ENCODE data around the gene PLPP4.

Gene PLPP4

DNA sequence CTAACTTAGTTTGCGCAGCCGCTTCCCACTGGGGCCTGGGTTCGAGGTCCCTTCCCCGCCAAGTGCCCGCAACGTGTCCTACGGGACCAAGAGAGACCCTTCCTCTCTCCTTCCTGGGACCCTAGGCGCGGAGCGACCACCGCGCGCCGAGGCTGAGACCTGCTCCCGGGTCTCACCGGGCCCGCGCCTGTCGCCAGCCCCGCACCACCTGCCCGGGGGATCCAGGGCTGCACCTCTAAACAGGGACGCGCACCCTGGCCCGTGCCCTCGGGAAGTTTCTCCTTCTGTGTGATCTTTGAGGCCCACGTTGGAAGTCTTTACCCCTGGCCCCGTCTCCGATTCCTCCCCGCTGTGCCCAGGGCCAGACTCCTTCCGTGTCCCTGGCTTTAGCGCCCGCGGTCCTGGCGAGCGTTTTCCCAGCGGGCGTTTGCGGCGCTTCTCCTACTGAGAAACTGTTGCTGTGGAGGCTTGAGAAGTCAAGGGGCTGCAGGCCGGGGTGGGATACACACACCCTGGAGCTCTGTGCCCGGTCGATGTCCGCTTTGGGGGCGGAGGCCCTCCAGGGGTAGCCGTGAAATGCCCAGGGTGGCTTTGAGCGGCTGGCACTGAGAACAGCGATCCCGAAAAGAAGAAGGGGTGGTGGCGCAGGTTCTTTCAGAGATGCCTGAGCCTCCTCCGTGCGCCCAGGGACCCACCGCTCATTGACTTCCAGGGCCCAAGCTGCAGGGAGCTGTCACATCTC lies 575 bp downstream of the PLPP4 start:
- no peak for DNase-seq

- DNase-seq = no peak
These were observed 1.4 kb downstream of the PLPP4 start for GRCh38 chr10:120458432-120458831.

GRCh38 chr10:120459185-120459584 lies 2.2 kb downstream of the PLPP4 start:
- DNase-seq = no peak

GRCh38 chr10:120460186-120460585 lies 3.2 kb downstream of the PLPP4 start:
- no peak for DNase-seq

GRCh38 chr10:120460776-120461175 lies 3.7 kb downstream of the PLPP4 start:
- DNase-seq = no peak

DNA sequence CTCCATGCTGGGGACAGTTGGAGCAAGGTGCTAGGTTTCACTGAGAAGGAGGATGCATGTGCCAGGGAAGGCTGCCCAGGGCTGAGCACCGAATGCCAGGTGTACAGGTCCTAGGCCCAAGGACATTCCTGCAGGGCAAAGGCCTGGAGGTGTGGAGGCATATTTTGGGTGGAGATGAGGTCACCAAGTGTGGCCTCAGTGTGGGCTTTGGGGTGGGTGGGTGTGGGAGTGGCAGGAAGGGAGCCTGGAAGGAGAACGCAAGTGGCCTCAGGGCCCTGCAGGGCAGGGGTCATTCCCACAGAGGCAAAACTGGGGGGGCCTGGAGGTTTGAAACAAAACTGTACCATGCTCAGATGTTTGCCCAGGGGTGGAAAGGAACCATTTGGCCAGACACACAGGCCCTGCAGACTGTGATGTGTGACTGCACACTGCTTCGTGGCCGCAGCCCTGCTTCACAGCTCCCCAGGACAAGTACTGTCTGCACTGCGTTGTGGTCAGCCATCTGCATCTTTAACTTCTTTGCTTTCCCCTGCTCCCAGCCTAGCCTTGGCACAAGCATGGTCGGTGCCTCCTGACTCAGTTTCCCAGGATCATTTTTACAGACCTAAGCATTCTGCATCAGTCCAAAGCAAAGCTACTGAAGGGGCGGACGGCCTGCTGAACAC lies 5.1 kb downstream of the PLPP4 start:
- no peak for DNase-seq

GRCh38 chr10:120465138-120465537 lies 8.1 kb downstream of the PLPP4 start:
- DNase-seq = no peak

DNA sequence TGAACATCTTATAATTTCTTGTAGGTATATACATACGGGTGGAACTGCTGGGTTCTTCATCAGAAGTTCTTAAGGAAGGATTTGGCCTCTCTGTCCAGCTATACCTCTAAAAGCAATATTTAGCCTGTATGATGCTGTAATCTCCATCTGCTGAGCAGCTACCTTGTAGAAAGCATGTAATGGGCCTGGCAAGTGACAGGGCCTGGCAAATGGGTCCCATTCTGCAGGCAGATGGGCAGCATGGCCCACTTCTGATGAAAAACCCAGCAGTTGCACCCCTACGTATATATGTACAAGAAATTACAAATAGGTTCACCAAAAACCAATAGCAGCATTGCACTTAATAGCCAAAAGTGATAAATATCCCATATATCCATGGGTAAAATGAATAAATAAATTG lies 9.0 kb downstream of the PLPP4 start:
- no peak for DNase-seq

GRCh38 chr10:120473593-120473992 lies 16.6 kb downstream of the PLPP4 start:
- DNase-seq = no peak

- no peak for DNase-seq
These were observed 17.9 kb downstream of the PLPP4 start for GRCh38 chr10:120474956-120475355.

- no peak for DNase-seq
These were observed 19.1 kb downstream of the PLPP4 start for GRCh38 chr10:120475844-120476791.

- no peak for DNase-seq
These were observed 20.2 kb downstream of the PLPP4 start for GRCh38 chr10:120477021-120477742.

- DNase-seq = no peak
These were observed 20.7 kb downstream of the PLPP4 start for GRCh38 chr10:120477743-120478141.

DNA sequence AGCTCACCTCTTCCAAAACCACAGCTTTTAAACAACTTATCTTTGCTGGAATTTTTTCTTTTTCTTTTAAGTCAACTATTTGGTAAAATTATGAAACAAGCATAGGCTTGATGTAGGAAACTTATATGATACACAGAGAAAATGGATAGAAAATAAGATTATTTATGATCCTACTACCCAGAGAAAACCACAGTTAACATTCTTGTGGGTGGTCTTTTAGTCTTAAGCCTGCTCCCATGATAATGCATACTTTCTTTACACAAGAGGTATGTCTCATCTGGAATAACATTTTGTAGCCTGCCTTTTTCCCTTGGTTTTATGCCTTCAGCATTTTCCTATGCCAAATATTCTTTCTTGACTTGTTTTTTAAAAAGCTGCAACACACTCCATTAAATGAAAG lies 21.4 kb downstream of the PLPP4 start:
- DNase-seq = no peak

DNA sequence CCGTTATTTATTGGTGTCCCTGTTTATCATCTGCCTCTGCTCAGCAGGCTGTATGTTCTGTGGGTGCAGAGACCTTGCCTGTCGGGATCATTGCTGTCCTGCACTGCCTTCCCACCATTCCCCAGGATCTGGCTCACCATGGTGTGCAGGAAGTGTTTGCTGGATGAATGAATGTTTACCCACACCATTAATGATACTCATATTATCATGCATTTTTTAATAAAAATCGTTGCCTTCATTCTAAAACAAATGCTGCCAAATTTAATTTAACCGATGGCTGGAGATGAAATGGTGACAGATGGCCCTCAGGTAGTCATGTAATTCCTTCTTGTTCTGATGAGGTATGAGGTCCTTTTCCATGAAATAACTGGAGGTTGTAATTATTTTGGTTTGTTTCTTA lies 22.5 kb downstream of the PLPP4 start:
- DNase-seq = no peak

GRCh38 chr10:120480065-120480600 lies 23.1 kb downstream of the PLPP4 start:
- DNase-seq = no peak

DNA sequence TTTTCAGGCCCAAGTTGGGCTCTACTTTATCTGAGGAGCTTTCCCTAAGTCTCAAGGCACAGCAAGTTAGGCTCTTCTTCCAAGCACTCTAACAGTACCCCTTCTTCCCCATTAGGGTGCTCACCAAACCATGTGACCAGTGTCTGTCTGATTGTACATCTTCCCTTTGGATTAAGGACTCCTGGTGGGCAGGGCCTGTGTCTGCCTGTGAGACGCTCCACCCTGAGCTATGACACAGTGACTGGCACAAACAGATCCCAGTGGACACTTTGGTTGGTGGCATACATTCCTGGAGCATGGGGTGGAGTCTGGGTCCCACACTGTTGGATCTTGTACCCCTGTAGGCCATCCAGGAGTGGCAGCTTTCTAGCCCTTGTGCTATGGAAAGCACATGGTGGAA lies 23.8 kb downstream of the PLPP4 start:
- no peak for DNase-seq

GRCh38 chr10:120483006-120483405 lies 26.0 kb downstream of the PLPP4 start:
- no peak for DNase-seq

DNA sequence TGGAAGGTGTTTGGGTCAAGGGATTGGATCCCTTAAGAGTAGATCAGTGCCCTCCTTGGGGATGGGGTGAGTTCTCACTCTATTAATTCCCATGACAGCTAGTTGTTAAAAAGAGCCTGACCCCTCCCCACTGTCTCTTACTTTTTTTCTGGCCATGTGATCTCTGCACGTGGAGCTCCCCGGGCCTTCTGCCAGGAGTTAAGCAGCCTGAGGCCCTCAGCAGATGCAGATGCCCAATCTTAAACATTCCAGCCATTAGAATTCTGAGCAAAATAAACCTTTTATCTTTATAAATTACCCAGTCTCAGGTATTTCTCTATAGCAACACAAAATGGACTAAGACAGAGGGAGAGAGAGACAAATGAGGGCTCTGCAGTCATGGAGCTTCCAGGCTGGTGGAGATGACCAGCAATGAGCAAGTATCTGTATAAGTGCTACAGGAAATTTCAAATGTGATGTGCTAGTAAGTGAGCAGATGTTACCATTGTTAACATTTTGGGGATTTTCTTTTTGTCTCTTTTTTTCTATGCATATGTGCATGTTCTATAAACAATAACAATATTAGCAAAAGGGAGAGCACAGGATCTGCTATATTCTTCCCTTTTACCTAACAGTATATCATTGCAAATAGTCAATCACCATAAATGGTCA lies 26.7 kb downstream of the PLPP4 start:
- DNase-seq = no peak

- DNase-seq = no peak
These were observed 28.9 kb downstream of the PLPP4 start for GRCh38 chr10:120485946-120486345.

DNA sequence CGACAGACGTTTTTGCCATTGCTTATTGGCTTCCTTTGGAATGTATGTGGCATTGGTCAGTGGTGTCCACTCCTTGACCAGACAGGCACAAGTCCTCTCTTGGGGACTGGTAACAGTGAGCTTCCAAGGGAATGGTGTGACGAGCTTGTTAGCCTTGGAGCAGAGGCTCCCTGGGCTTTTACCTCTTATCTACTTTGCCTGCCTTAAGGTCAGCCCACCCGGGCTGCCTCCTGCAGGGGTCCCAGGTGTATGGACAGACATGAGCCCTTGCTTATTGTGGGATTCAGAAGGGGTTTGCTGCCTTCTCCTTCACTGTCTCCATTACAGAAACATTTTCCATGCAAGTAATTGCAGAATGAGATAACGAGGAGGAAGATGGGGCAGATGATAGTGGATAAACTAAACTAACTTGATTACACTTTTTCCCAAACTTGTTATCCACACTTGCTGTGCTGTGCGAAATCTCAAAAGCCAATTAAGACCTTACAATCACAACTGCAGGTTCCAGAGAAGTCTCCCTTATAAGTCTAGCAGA lies 29.7 kb downstream of the PLPP4 start:
- DNase-seq = no peak

DNA sequence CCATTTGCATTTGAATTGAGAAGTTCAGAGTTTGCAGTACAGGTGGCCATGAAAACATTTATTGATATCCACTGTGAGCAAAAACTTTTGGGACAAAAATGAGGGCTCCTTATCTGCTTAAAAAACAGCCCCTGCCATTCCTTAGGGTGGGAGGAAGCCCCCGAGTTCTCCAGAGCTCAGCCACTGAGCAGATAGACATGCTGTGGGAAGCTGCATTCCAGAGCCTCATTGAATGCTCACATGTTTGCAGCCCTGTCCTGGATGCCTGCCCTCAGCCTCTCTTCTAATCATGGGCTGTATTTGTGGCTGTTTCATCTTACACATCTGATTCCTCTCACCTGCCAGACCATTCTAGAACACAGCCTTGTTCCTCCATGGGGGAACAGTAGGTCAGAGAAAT lies 33.3 kb downstream of the PLPP4 start:
- no peak for DNase-seq
